AG20443 (cell line): ENCODE results near the gene FTMT.
"Not testable (repeated sequence)": the region's sequence is repeated elsewhere in the genome, so short reads cannot be mapped to it uniquely, and the experiment has no call there.

Source experiments
- DNase-seq: peaks from one replicate; pipeline ENCODE4 v3.0.0; 2012; ENCODE audit warnings: low spot score, mixed read lengths

Gene FTMT

GRCh38 chr5:121851643-121852574 lies at the start of gene FTMT:
Gene FTMT (plus strand): TSS chr5:121851882. CDS start chr5:121851964, 82 bp downstream.
- no peak for DNase-seq

- not testable (repeated sequence) for DNase-seq
Observed at GRCh38 chr5:121805251-121805650, 46.4 kb upstream of the FTMT start.

GRCh38 chr5:121805911-121806310 lies 45.8 kb upstream of the FTMT start:
- no peak for DNase-seq

- DNase-seq = no peak
Observed at GRCh38 chr5:121816164-121816563, 35.5 kb upstream of the FTMT start.

- DNase-seq = no peak
Observed at GRCh38 chr5:121819682-121820261, 31.9 kb upstream of the FTMT start.

- DNase-seq = no peak
Observed at GRCh38 chr5:121833617-121834016, 18.1 kb upstream of the FTMT start.

- DNase-seq = no peak
Observed at GRCh38 chr5:121834021-121834420, 17.7 kb upstream of the FTMT start.

GRCh38 chr5:121841892-121842291 lies 9.8 kb upstream of the FTMT start:
- DNase-seq = no peak

GRCh38 chr5:121850272-121850671 lies 1.4 kb upstream of the FTMT start:
- DNase-seq = no peak

- DNase-seq = no peak
Observed at GRCh38 chr5:121853850-121854249, 2.2 kb downstream of the FTMT start.

- DNase-seq = no peak
Observed at GRCh38 chr5:121862801-121863200, 11.1 kb downstream of the FTMT start.

GRCh38 chr5:121863753-121864285 lies 12.1 kb downstream of the FTMT start:
- DNase-seq = no peak

- no peak for DNase-seq
Observed at GRCh38 chr5:121867403-121867802, 15.7 kb downstream of the FTMT start.

- no peak for DNase-seq
Observed at GRCh38 chr5:121870489-121870888, 18.8 kb downstream of the FTMT start.

- DNase-seq = no peak
Observed at GRCh38 chr5:121872856-121873255, 21.2 kb downstream of the FTMT start.

GRCh38 chr5:121873409-121873808 lies 21.7 kb downstream of the FTMT start:
- no peak for DNase-seq

- no peak for DNase-seq
Observed at GRCh38 chr5:121885630-121886029, 33.9 kb downstream of the FTMT start.

- DNase-seq = no peak
Observed at GRCh38 chr5:121887727-121888126, 36.0 kb downstream of the FTMT start.

- no peak for DNase-seq
Observed at GRCh38 chr5:121890297-121890858, 38.7 kb downstream of the FTMT start.

- DNase-seq = no peak
Observed at GRCh38 chr5:121897341-121897740, 45.7 kb downstream of the FTMT start.

- DNase-seq = no peak
Observed at GRCh38 chr5:121899346-121899745, 47.7 kb downstream of the FTMT start.
